Fibroblast of skin of abdomen (primary cell): ENCODE results near the gene MAGI1.

Source experiments
- DNase-seq: peaks from one replicate; pipeline ENCODE4 v3.0.0-alpha.2; 2013

The MAGI1 gene

DNA sequence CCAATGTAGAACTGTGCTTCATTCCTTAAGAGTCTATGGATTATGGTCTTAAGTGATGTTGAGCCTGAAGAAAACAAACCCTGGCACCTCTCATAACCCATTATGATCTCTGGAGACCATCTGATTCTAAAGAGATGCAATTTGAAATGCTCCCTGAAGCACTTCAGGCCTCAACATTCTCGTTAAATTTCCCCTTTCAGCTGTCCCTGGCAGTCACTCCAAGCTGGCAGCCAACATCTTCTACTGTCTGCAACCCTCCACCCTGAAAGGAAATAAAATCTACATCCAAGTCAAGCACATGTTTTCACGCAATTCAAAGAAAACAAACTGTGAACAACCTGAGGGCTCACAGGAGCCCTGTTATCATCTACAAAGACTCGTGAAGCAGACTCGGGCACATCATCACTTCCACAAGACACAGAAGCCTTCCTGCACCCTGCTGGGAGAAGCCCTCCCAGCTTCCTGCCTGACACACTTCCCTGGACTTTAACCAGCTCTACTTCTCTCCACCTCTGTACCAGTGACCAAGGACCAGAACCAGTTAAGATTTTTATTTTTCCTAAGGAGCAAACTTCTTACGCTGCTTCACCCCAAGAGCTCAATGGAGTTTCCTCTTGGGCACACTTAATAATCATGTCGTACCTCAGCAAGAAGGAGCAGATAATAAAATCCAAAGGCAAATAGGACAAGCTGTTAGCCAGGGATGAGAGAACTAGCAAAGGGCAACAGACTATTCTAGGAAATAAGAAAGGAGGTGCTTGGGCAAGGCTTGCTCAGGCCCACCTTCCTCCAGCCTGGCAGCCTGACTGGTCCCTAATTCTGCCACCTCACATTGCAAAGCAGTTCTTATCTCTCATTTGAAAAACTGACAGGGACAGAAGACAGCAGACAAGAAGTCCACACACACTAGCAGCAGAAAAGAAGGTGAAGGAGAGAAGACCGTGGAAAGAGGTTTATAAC, 67.1 kb downstream of the MAGI1 start:
- no peak for DNase-seq

DNA sequence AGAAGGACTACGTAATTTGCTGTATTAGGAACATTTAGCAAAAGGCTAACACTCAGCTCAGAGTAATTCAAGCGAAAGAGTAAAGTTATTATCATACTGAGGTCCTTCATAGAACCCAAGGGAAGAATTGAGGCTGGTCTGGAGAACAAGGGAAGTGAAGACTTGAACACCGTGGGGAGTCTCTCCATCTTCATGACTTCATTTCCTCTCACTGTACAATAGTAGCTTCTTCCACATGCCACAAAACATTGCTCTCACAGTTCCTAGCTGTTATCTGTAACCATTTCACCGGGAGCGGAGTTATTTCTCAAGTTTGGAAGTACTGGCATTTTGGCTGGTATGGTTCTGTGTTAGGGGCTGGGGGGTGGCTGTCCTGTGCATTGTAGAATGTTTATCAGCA, 69.7 kb downstream of the MAGI1 start:
- no peak for DNase-seq

DNA sequence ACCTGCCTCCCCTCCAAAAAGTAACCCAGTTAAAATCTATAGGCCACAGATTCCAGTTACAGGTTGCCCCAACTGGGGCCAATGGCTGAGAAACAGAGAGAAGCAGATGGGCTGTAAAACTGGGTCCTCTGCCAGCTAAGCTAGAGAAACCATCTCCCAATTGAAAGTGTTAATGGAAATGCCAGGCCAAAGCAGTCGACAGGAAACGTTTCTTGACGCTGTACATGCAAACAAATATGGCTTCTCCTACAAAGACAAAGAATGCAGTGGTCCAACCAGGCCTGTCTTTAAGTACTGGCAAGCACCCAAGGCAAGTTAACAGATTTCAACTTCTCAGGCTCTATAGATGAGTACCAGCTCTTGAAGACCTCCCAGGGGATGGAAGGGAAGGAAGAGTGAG, 71.3 kb downstream of the MAGI1 start:
- no peak for DNase-seq

GRCh38 chr3:65964838-65965237, 73.9 kb downstream of the MAGI1 start:
- no peak for DNase-seq

GRCh38 chr3:65963787-65964677, 74.7 kb downstream of the MAGI1 start:
- DNase-seq = peak; percentile 96

GRCh38 chr3:65961733-65962132, 77.0 kb downstream of the MAGI1 start:
- DNase-seq = no peak

DNA sequence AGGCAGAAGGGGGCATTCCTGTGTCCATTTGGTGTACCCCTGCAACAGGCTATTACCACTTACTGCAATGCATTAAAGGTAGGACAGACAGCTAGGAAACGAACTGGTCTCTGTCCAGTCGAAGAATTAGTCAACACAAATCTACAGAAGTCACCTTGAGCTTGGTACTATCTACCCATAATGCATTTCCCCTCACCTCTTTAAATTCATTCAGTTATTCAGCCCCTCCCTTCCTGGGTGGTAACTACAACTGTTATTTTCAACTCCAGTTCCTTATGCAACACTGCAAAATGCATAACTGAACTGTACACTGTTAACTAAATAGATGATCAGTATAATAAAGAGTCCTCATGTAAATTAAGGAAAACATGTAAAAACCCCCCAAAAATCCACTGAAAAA, 77.6 kb downstream of the MAGI1 start:
- DNase-seq = no peak

DNA sequence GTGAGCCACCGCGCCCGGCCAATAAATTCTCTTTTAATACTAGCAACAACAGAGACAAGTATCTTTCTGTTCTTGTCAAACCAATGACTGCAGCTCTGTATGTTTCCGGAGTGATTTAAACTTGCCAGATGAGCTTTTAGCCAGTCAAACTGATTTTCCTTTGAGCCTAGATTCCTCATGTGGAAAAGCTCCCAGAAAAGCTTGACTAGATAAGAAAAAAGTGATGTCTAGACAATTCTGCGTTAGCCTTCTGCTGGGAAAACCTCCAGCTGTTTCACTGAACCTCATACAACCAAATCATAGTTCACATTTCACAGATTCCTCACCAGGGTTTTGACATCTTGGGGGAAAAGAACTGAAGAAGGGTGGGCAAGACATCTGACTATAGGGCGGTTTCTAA, 78.6 kb downstream of the MAGI1 start:
- peak; percentile 88 for DNase-seq

DNA sequence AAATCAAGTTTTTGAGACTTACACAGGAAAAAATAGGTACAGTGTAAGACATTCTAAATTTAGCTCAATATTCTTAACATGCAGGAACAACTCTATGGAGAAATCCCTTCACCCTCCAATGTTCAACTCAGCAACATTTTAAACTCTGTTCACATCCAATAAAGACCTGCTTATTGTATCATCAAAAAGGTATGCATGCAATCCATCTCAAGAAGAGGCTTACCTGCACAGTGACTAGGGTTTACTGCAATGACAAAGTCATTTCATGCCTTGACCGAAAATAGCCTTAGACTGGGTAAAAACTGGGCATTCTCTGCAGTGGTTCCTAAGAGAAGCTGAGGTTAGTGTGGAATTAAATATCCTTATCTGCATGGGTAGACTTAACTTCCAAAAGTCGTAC, 80.5 kb downstream of the MAGI1 start:
- DNase-seq = no peak

- DNase-seq = peak; percentile 69
Observed at GRCh38 chr3:65955792-65956477, 82.8 kb downstream of the MAGI1 start.

DNA sequence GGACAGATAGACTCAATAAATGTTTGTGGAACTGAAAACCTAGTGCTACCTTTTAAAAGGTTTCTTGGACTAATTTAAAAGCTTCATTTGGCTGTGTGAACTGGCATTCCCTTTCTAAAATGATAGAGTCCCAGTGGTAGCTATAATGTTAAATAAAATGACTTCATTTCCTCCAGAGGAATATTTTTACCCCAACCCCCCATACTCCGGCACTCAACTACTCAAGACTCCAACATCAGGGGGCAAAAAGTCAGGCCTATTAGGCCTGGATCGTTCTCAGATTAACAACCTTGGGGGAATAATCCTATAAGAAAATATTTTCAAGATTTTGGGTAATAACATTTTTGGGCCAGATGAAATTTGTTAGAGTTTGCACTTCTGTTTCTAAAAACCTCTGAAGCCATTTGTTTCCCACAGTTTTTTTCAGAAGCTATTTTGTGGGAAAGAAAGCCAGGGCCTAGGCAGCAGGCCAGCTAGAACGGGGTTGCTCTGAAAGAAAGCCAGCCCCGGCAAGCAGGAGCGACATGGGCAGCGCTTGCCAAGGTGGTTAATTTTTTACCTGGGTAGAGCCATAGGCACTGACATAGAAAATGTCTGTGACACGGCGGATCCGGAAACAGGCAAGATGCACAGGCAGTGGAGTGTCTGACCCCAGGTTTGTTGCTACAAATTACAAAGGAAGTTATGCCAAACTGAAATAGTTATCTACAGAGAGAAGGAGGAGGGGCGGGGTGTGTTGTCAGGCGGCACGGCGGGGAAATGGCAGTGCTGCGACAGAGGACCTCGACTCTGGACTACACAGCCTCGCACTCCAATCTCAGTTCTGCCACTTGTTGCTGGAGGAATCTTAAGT, 84.6 kb downstream of the MAGI1 start:
- DNase-seq = peak; percentile 48

- DNase-seq = no peak
Observed at GRCh38 chr3:65953301-65953812, 85.4 kb downstream of the MAGI1 start.

DNA sequence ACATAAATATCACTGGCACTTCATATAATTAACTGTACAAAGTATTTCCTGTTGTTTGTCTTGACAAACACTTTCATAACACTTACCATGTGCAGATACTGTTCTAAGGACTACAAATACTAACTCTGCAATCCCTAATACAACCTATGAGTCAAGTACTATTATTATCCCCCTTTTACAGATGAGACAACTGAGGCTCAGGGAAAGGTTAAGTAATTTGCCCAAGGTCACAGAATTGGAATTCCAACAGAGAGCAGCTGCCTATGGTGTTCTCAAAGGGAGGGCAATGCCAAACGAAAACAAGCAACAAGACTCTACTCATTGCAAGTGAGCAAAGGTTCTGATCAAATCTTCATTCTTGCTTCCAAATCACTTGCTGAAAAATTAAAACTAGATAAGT, 85.9 kb downstream of the MAGI1 start:
- DNase-seq = no peak

- peak; percentile 55 for DNase-seq
Observed at GRCh38 chr3:65951836-65952505, 86.7 kb downstream of the MAGI1 start.

DNA sequence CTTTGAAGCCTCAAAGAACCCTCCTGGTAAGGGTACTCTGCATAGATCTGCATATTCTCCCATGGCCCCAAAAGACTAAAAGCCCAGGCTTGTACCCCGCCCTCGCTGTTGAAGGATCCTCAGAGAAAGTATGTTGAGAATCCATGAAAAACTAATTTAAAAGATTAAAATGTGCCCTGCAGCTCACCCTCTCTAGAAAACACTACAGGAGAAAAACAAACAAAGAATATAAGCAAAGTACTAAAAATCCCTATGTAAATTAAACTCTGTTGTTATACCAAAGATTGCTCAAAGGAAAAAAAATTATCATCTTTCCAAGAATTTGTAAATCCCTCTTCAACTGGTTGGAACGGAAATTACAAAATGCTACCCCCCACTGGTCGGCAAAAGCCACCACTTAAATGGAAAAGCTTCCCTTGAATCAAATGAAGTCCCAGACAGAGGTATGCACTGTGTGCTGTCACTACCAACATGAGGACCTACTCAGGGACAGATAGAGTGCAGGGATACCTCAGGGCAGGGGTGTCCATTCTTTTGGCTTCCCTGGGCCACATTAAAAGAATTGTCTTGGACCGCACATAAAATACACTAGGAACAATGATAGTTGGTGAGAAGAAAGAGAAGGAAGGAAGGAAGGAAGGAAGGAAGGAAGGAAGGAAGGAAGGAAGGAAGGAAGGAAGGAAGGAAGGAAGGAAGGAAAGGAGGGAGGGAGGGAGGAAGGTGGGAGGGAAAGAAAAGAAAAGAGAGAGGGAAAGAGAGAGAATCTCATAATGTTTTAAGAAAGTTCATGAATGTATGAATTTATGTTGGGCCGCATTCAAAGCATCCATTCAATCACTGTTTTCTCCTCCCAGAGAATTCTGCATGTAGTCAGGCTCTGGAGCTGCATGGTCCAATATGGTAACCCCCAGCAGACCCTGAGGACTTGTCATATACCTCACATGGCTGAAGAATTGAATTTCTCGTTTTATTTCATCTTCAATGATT, 88.1 kb downstream of the MAGI1 start:
- DNase-seq = no peak

DNA sequence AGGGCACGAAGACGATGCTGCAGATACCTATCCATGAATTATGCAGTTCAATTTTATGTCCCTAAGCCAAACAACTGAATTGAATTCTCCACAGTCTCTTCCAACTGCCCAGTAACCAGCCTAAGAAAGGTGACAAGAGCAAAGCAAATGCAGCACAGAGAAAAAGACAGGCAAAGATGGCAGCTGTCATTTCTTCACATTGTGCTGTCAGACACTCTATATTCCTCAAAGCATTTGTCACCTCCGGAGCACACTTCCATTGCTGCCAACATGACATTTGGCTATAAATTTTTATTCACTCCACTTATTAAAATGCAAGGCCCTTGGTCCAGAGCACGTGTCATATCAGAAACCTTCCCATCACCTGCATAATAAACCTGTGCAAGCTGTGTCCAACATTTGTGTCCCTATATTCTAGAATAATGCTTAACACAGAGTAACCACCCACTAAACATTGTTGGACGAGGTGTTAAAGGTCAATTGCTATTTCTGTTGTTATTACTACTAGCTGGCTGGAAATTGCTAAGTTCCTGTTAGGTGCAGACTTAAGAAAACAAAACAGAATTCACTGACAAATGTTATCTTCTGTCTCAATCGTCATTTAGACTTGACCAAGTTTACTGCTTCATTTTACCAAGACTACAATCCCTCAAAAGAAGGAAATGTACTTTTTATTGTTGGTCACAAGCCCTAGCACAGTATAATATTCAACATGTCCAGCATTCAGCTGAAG, 89.7 kb downstream of the MAGI1 start:
- no peak for DNase-seq

GRCh38 chr3:65946438-65946837, 92.3 kb downstream of the MAGI1 start:
- no peak for DNase-seq

DNA sequence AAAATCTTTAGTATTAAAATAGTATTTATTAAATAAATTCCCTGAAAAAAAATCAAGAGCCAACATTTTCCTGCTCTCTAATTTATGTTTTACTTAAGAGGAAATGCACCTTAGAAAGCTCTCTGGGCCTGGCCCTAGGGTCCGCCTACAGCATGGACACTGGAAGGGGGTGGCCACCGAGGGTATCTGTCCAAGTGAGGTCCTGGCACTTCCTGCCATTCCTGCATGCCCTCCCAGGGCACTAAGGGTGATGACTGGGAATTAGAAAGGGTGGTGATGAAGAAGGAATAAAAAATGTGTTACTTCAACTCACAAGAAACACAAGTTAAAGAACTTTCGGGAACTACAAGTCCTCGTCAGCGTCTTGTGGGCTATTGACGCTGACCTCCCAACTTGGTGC, 92.8 kb downstream of the MAGI1 start:
- no peak for DNase-seq

DNA sequence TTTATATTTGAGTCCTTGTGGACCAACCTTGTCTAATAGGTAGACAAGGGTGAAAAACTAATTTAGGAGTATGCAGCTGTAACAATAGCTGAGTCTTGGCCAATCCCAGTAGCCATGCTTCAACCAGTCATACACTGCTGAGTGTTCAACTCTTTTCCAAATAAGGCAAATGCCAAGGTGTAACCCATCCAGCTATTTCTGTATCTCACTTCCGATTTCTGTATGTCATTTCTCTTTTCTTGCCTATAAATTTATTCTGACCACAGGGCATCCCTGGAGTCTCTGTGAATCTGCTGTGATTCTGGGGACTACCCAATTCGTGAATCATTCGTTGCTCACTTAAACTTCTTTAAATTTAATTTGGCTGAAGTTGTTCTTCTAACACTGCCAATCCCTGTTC, 93.2 kb downstream of the MAGI1 start:
- peak; percentile 73 for DNase-seq
